ENCODE results near the gene MT2A.

MT2A gene

DNA sequence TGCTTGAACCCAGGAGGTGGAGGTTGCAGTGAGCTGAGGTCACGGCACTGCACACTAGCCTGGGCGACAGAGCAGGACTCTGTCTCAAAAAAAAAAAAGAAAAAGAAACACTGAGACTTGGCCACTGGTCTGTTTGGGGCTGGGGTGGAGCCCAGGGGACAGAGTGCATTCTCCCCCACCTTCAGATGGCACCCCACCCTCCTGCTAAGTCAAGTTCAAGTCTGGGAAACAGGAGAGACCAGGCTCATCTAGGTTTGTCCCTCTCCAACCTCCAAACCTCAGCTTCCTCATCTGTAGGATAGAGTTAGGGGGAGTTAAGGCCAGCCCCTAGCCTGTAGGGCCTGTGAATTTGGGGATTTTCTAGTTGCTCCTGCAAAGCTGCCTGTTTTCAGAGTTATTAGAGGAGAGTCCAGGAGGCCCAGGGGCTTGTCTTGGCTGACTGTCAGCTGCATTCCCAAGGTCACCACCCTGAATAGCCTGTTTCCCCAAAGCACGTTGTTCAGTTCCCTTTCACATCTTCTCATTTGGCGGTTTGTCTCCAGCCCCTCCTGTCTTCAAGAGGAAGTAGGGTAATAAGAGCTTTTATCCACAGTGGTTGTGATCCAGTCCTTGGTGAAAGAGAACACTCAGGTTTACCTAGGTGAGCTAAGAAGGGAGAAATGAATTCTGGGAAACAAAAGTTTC lies 16.9 kb upstream of the MT2A start:
- H3K36me3 ChIP-seq (replicated peaks; ENCODE audit: low read depth, low read length), result no peaks in the 10 kb centered on the region
- TF ChIP-seq EZH2phosphoT487 (IDR thresholded peaks at IDR 0.05; ENCODE audit: low read depth), result no peak
- TF ChIP-seq, protein P1, sequence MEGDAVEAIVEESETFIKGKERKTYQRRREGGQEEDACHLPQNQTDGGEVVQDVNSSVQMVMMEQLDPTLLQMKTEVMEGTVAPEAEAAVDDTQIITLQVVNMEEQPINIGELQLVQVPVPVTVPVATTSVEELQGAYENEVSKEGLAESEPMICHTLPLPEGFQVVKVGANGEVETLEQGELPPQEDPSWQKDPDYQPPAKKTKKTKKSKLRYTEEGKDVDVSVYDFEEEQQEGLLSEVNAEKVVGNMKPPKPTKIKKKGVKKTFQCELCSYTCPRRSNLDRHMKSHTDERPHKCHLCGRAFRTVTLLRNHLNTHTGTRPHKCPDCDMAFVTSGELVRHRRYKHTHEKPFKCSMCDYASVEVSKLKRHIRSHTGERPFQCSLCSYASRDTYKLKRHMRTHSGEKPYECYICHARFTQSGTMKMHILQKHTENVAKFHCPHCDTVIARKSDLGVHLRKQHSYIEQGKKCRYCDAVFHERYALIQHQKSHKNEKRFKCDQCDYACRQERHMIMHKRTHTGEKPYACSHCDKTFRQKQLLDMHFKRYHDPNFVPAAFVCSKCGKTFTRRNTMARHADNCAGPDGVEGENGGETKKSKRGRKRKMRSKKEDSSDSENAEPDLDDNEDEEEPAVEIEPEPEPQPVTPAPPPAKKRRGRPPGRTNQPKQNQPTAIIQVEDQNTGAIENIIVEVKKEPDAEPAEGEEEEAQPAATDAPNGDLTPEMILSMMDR (IDR thresholded peaks at IDR 0.05; ENCODE audit: low read depth, low read length), result no peak
- no peaks in the 10 kb centered on the region for H4K20me1 ChIP-seq (ENCODE audit: insufficient read depth, low read length)
- no peak overlapping the region for H3K9ac ChIP-seq (ENCODE audit: low read length)
- no peak overlapping the region for H3K4me2 ChIP-seq (ENCODE audit: low read length)
- no peaks in the 10 kb centered on the region for H3K79me2 ChIP-seq (ENCODE audit: low read length)
- H2AFZ ChIP-seq (ENCODE audit: low read depth, low read length), result no peak overlapping the region
- H3K4me1 ChIP-seq (ENCODE audit: low read length), result peaks cover 5% of the 10 kb centered on the region; the same call in 1 of the 2 replicates
- H3K9me3 ChIP-seq (ENCODE audit: insufficient read depth, low read length), result no peaks in the 10 kb centered on the region
- no peak overlapping the region for H3K27ac ChIP-seq (ENCODE audit: low read length)
- no peaks in the 10 kb centered on the region; the same call in 1 of the 2 replicates for H3K27me3 ChIP-seq (ENCODE audit: low read depth, low read length)
- no peak overlapping the region for H3K4me3 ChIP-seq (ENCODE audit: low read length)

GRCh38 chr16:56593573-56594291 lies 14.7 kb upstream of the MT2A start:
- peaks cover 7% of the 10 kb centered on the region; the same call in 1 of the 2 replicates for H3K27me3 ChIP-seq (ENCODE audit: low read depth, low read length)
- no peak overlapping the region for H3K9ac ChIP-seq (ENCODE audit: low read length)
- no peaks in the 10 kb centered on the region for H4K20me1 ChIP-seq (ENCODE audit: insufficient read depth, low read length)
- no peaks in the 10 kb centered on the region for H3K36me3 ChIP-seq (replicated peaks; ENCODE audit: low read depth, low read length)
- H3K4me1 ChIP-seq (ENCODE audit: low read length), result peaks cover 5% of the 10 kb centered on the region; the same call in 1 of the 2 replicates
- no peaks in the 10 kb centered on the region for H3K79me2 ChIP-seq (ENCODE audit: low read length)
- H3K4me2 ChIP-seq (ENCODE audit: low read length), result no peak overlapping the region
- no peaks in the 10 kb centered on the region for H3K9me3 ChIP-seq (ENCODE audit: insufficient read depth, low read length)
- H3K27ac ChIP-seq (ENCODE audit: low read length), result no peak overlapping the region
- TF ChIP-seq EZH2phosphoT487 (IDR thresholded peaks at IDR 0.05; ENCODE audit: low read depth), result no peak
- TF ChIP-seq, protein P1 (IDR thresholded peaks at IDR 0.05; ENCODE audit: low read depth, low read length), result no peak
- no peak overlapping the region for H3K4me3 ChIP-seq (ENCODE audit: low read length)
- H2AFZ ChIP-seq (ENCODE audit: low read depth, low read length), result no peak overlapping the region

DNA sequence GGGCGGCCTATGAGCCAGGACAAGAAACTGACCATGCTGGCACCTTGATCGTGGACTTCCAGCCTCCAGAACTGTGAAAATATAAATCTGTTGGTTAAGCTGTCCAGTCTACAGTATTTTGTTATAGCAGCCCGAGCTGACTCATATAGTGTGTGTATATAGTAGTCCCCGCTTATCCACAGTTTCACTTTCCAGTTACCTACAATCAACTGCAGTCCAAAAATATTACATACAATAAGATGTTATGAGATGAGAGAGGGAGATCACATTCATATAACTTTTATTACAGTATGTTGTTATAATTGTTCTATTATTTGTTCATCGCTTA lies 14.1 kb upstream of the MT2A start:
- H3K9ac ChIP-seq (ENCODE audit: low read length), result no peak overlapping the region
- H3K27me3 ChIP-seq (ENCODE audit: low read depth, low read length), result peaks cover 7% of the 10 kb centered on the region; the same call in 1 of the 2 replicates
- H3K4me3 ChIP-seq (ENCODE audit: low read length), result no peak overlapping the region
- H3K4me1 ChIP-seq (ENCODE audit: low read length), result peaks cover 5% of the 10 kb centered on the region; the same call in 1 of the 2 replicates
- H4K20me1 ChIP-seq (ENCODE audit: insufficient read depth, low read length), result no peaks in the 10 kb centered on the region
- H3K36me3 ChIP-seq (replicated peaks; ENCODE audit: low read depth, low read length), result no peaks in the 10 kb centered on the region
- no peak overlapping the region for H3K4me2 ChIP-seq (ENCODE audit: low read length)
- no peaks in the 10 kb centered on the region for H3K79me2 ChIP-seq (ENCODE audit: low read length)
- H3K9me3 ChIP-seq (ENCODE audit: insufficient read depth, low read length), result no peaks in the 10 kb centered on the region
- no peak for TF ChIP-seq EZH2phosphoT487 (IDR thresholded peaks at IDR 0.05; ENCODE audit: low read depth)
- TF ChIP-seq, protein P1 (IDR thresholded peaks at IDR 0.05; ENCODE audit: low read depth, low read length), result no peak
- H3K27ac ChIP-seq (ENCODE audit: low read length), result no peak overlapping the region
- no peak overlapping the region for H2AFZ ChIP-seq (ENCODE audit: low read depth, low read length)

DNA sequence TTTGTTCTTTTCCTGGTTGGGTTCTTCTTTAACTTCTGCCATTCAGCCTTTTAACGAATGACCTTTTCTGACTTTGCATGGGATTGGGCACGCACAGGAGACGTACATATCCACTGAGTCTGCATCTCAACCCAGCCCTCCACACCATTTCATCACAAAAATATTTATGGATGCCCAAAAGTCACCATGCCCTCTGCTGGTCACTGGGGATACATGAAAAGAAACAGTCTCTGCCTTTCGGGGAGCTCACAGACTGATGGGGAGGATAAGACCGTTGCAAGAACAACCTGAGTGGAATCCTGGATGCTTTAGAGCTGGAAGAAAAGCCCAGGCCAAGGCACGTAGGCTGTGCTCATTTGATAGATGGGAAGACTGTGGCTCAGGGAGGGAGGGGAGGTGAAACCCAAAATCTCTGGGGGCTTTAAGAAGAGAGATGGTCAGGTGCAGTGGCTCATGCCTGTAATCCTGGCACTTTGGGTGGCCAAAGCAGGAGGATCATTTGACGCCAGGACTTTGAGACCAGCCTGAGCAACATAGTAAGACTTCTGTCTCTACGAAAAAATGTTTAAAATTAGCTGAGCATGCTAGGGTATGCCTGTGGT lies 7.9 kb upstream of the MT2A start:
- Histone ChIP-seq H3K27ac (ENCODE audit: low read length) (no peak overlapping the region), H2AFZ (ENCODE audit: low read depth, low read length) (0 out of 2 replicates have a peak overlapping the region, but pooled peaks have one; percentile 36), H4K20me1 (ENCODE audit: insufficient read depth, low read length) (no peaks in the 10 kb centered on the region), H3K4me3 (ENCODE audit: low read length) (peak overlapping the region; percentile 32), H3K4me2 (ENCODE audit: low read length) (peak overlapping the region; percentile 48), H3K36me3 (replicated peaks; ENCODE audit: low read depth, low read length) (no peaks in the 10 kb centered on the region), H3K4me1 (ENCODE audit: low read length) (peaks cover 3% of the 10 kb centered on the region; the same call in 1 of the 2 replicates), H3K79me2 (ENCODE audit: low read length) (no peaks in the 10 kb centered on the region), H3K9ac (ENCODE audit: low read length) (no peak overlapping the region), H3K9me3 (ENCODE audit: insufficient read depth, low read length) (no peaks in the 10 kb centered on the region), H3K27me3 (ENCODE audit: low read depth, low read length) (peaks cover 15% of the 10 kb centered on the region; the same call in 1 of the 2 replicates)
- TF ChIP-seq, protein P1 (IDR thresholded peaks at IDR 0.05; ENCODE audit: low read depth, low read length), result peak; percentile 77
- no peak for TF ChIP-seq EZH2phosphoT487 (IDR thresholded peaks at IDR 0.05; ENCODE audit: low read depth)
